ENCODE data around the gene TAS2R16. TPM values are rescaled to one million over a fixed set of nuclear protein-coding genes. Genes with fewer than 3 reads are reported as not detected.

TAS2R16 gene
- total RNA-seq, 5 donors from 2014 or later (not counting 1 experiment from before 2014, with no cell fraction given), result not detected

DNA sequence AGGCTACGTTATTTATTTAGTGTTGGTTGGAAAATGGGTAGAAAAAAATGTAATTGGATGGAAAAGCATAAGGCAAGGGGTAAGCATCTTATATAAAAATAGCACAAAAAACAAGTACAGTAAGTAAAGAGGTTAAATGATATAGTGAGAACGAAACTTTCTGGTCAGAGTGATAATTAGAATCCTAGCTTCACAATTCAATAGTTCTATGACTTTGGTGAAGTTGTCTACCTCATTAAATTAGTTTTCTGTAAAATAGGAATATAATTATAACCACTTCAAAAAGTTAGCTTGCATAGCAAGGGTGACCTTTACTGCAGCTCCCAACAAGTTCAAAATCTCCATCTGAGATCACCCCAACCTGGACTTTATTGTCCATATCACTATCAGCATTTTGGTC is 30.8 kb upstream of the TAS2R16 start:
- Histone ChIP-seq H3K4me3 (ENCODE audit: control insufficient read depth in 1 of 2, extremely low read depth in 1 of 2, low read length in 1 of 2) (no peak overlapping the region), H3K27me3 (replicated peaks in 1 of 2; ENCODE audit: control insufficient read depth in 2 of 2, extremely low read depth in 1 of 2, insufficient read depth in 2 of 2, low read length in 1 of 2) (no peaks in the 10 kb centered on the region), H3K27ac (ENCODE audit: low read length) (no peak overlapping the region), H3K4me1 (ENCODE audit: control insufficient read depth in 1 of 2, extremely low read depth in 1 of 2, insufficient read depth in 2 of 2, low read length in 2 of 2) (no peaks in the 10 kb centered on the region), H3K9me3 (no peaks in the 10 kb centered on the region), H3K36me3 (ENCODE audit: control insufficient read depth in 2 of 2, extremely low read depth in 1 of 2, insufficient read depth in 1 of 2, low read length in 1 of 2) (no peaks in the 10 kb centered on the region)
- no peaks in the 10 kb centered on the region for H3K27me3 Mint-ChIP-seq
- peaks cover 9 to 11% (median 11%) of the 10 kb centered on the region in 3 donors for H3K9me3 Mint-ChIP-seq
- ATAC-seq (replicated peaks in 1 of 4) (no peak), DNase-seq (no peak)
- no CpG with 5 or more reads among the region's 2 CpGs for WGBS (ENCODE audit: insufficient coverage)
- H3K27ac Mint-ChIP-seq, result no peak overlapping the region
- no peaks in the 10 kb centered on the region for H3K36me3 Mint-ChIP-seq
- H3K4me1 Mint-ChIP-seq, result no peaks in the 10 kb centered on the region
- no peak overlapping the region for H3K4me3 Mint-ChIP-seq
- CTCF ChIA-PET, result no interaction called here
- POLR2A ChIA-PET, result no interaction called here

DNA sequence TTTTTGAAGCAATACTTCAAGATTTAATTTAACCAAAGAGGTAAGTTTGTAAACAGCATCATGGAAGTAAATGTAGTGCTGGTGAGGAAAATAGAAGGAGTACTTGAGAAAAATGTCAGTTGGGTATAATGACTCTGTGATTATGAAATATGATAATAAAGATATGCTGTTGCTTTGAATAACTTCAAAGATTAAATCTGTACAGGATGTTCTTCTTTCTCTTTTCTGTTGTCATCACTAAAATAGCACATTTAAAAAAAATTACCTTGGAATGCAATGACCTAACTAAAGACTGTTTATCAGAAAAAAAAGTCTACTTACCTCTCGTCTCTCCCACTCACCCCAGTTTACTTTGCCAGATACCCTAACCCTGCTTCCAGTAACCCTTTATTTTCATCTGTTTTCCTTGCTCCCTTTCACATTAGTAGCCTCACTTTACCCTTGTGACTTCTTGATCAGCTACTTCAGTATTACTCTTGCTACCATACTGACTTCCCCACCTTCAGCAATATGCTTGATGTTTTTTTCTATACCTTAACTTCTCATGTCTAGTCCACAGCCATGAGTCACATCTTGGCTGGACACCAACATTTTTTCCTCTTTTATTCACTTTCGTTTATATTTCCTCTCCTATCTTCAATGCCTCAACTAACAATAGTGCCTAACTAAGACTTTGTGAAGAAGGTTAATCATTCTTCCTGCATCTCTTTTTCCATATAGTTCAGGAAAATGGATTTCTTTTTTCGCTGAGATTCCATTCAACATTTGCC is 29.7 kb upstream of the TAS2R16 start:
- ATAC-seq (replicated peaks in 1 of 4), result no peak
- H3K4me1 ChIP-seq (ENCODE audit: control insufficient read depth in 1 of 2, extremely low read depth in 1 of 2, insufficient read depth in 2 of 2, low read length in 2 of 2), result no peaks in the 10 kb centered on the region

DNA sequence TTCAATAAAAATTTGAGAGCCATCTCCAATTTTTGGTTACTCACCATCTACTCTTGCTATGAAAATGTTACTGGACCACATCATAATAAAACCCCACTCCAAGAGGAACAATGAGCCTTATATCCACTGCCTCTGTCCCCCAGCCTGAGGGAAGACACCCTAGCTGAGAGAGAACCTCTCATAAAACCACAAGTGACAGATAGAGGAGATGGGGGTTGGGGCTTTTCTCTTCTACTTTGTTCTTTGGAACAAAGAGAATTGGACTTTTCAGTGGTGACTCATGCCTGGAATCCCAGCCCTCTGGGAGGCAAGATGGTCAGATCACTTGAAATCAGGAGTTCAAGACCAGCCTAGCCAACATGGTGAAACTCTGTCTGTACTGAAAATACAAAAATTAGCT is 27.6 kb upstream of the TAS2R16 start:
- ChIA-PET POLR2A (no interaction called here), CTCF (no interaction called here)

More for the DNA sequence above, 29.7 kb upstream of the TAS2R16 start:
- Mint-ChIP-seq H3K27ac (no peak overlapping the region), H3K36me3 (no peaks in the 10 kb centered on the region), H3K4me1 (no peaks in the 10 kb centered on the region), H3K27me3 (no peaks in the 10 kb centered on the region), H3K4me3 (no peak overlapping the region), H3K9me3 (peaks cover 10 to 18% (median 17%) of the 10 kb centered on the region in 3 donors)
- Histone ChIP-seq H3K36me3 (ENCODE audit: control insufficient read depth in 2 of 2, extremely low read depth in 1 of 2, insufficient read depth in 1 of 2, low read length in 1 of 2) (no peaks in the 10 kb centered on the region), H3K4me3 (ENCODE audit: control insufficient read depth in 1 of 2, extremely low read depth in 1 of 2, low read length in 1 of 2) (no peak overlapping the region), H3K9me3 (no peaks in the 10 kb centered on the region), H3K27me3 (replicated peaks in 1 of 2; ENCODE audit: control insufficient read depth in 2 of 2, extremely low read depth in 1 of 2, insufficient read depth in 2 of 2, low read length in 1 of 2) (no peaks in the 10 kb centered on the region), H3K27ac (ENCODE audit: low read length) (no peak overlapping the region)
- DNase-seq, result no peak
- 53% methylated on average over 2 of the region's 3 CpGs for WGBS (ENCODE audit: insufficient coverage)
- ChIA-PET CTCF (no interaction called here), POLR2A (no interaction called here)

DNA sequence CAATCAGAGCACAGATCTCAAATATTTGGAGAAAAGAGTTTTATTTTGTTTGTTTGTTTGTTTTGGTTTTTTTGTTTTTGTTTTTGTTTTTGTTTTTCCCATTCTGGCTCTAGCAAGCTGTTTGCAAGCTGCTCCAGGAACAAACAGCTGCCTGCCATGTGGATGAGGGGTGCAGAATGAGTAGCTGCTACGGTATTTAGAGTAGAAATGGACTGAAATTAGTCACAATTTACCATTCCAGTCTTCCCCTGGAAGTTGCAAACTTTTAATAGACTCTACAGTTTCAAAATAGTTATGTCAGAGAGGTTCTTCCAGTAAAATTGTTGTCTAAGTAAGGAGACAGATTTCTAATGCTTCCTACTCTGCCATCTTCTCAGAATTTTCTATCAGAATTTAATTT is 27.1 kb upstream of the TAS2R16 start:
- Histone ChIP-seq H3K27me3 (replicated peaks in 1 of 2; ENCODE audit: control insufficient read depth in 2 of 2, extremely low read depth in 1 of 2, insufficient read depth in 2 of 2, low read length in 1 of 2) (no peaks in the 10 kb centered on the region), H3K4me1 (ENCODE audit: control insufficient read depth in 1 of 2, extremely low read depth in 1 of 2, insufficient read depth in 2 of 2, low read length in 2 of 2) (no peaks in the 10 kb centered on the region), H3K27ac (ENCODE audit: low read length) (no peak overlapping the region), H3K4me3 (ENCODE audit: control insufficient read depth in 1 of 2, extremely low read depth in 1 of 2, low read length in 1 of 2) (no peak overlapping the region), H3K9me3 (no peaks in the 10 kb centered on the region), H3K36me3 (ENCODE audit: control insufficient read depth in 2 of 2, extremely low read depth in 1 of 2, insufficient read depth in 1 of 2, low read length in 1 of 2) (no peaks in the 10 kb centered on the region)
- no peak overlapping the region for H3K27ac Mint-ChIP-seq
- DNase-seq (no peak), ATAC-seq (replicated peaks in 1 of 4) (no peak)
- peaks cover 11 to 23% (median 22%) of the 10 kb centered on the region in 3 donors for H3K9me3 Mint-ChIP-seq
- no peaks in the 10 kb centered on the region for H3K27me3 Mint-ChIP-seq
- no CpG with 5 or more reads among the region's 1 CpG for WGBS (ENCODE audit: insufficient coverage)
- ChIA-PET POLR2A (no interaction called here), CTCF (no interaction called here)
- no peak overlapping the region for H3K4me3 Mint-ChIP-seq
- no peaks in the 10 kb centered on the region for H3K4me1 Mint-ChIP-seq
- no peaks in the 10 kb centered on the region for H3K36me3 Mint-ChIP-seq

More for the DNA sequence above, 27.6 kb upstream of the TAS2R16 start:
- Mint-ChIP-seq H3K9me3 (peaks cover 7 to 24% (median 18%) of the 10 kb centered on the region in 3 donors), H3K36me3 (no peaks in the 10 kb centered on the region), H3K4me3 (no peak overlapping the region), H3K27ac (no peak overlapping the region), H3K4me1 (no peaks in the 10 kb centered on the region), H3K27me3 (no peaks in the 10 kb centered on the region)
- H3K27ac ChIP-seq (ENCODE audit: low read length), result no peak overlapping the region
- H3K36me3 ChIP-seq (ENCODE audit: control insufficient read depth in 2 of 2, extremely low read depth in 1 of 2, insufficient read depth in 1 of 2, low read length in 1 of 2), result no peaks in the 10 kb centered on the region
- ATAC-seq (replicated peaks in 1 of 4), result no peak
- H3K4me1 ChIP-seq (ENCODE audit: control insufficient read depth in 1 of 2, extremely low read depth in 1 of 2, insufficient read depth in 2 of 2, low read length in 2 of 2), result no peaks in the 10 kb centered on the region
- DNase-seq, result no peak
- no peaks in the 10 kb centered on the region for H3K9me3 ChIP-seq
- H3K27me3 ChIP-seq (replicated peaks in 1 of 2; ENCODE audit: control insufficient read depth in 2 of 2, extremely low read depth in 1 of 2, insufficient read depth in 2 of 2, low read length in 1 of 2), result no peaks in the 10 kb centered on the region
- H3K4me3 ChIP-seq (ENCODE audit: control insufficient read depth in 1 of 2, extremely low read depth in 1 of 2, low read length in 1 of 2), result no peak overlapping the region

DNA sequence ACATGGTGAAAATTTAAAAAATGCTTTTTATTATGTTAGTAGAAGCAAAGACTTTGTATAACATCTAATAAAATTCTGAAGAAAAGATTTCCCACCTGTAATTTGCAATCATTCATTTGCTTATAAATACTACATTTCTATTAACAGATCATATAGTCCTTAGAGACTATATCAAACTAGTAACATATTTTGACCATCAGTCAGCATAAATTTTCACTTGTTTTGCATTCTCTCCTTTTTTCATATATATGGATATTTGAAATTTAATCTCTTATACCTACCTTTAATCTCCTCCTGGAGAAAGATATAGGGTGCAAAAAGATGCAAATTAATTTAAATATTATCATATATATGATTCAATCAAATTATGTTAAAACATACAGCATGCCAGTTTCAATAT is 16.9 kb upstream of the TAS2R16 start:
- H3K4me1 Mint-ChIP-seq, result no peaks in the 10 kb centered on the region
- H3K27me3 ChIP-seq (replicated peaks in 1 of 2; ENCODE audit: control insufficient read depth in 2 of 2, extremely low read depth in 1 of 2, insufficient read depth in 2 of 2, low read length in 1 of 2), result no peaks in the 10 kb centered on the region
- ChIA-PET CTCF (no interaction called here), POLR2A (no interaction called here)
- ATAC-seq (replicated peaks in 1 of 4) (no peak), DNase-seq (no peak)
- no peak overlapping the region for H3K4me3 Mint-ChIP-seq
- H3K4me3 ChIP-seq (ENCODE audit: control insufficient read depth in 1 of 2, extremely low read depth in 1 of 2, low read length in 1 of 2), result no peak overlapping the region
- H3K36me3 ChIP-seq (ENCODE audit: control insufficient read depth in 2 of 2, extremely low read depth in 1 of 2, insufficient read depth in 1 of 2, low read length in 1 of 2), result no peaks in the 10 kb centered on the region
- no peaks in the 10 kb centered on the region for H3K4me1 ChIP-seq (ENCODE audit: control insufficient read depth in 1 of 2, extremely low read depth in 1 of 2, insufficient read depth in 2 of 2, low read length in 2 of 2)
- H3K9me3 Mint-ChIP-seq, result peaks cover 19 to 33% (median 21%) of the 10 kb centered on the region in 3 donors
- H3K27ac ChIP-seq (ENCODE audit: low read length), result no peak overlapping the region
- H3K27ac Mint-ChIP-seq, result no peak overlapping the region
- H3K9me3 ChIP-seq, result no peaks in the 10 kb centered on the region
- H3K36me3 Mint-ChIP-seq, result no peaks in the 10 kb centered on the region
- H3K27me3 Mint-ChIP-seq, result no peaks in the 10 kb centered on the region

DNA sequence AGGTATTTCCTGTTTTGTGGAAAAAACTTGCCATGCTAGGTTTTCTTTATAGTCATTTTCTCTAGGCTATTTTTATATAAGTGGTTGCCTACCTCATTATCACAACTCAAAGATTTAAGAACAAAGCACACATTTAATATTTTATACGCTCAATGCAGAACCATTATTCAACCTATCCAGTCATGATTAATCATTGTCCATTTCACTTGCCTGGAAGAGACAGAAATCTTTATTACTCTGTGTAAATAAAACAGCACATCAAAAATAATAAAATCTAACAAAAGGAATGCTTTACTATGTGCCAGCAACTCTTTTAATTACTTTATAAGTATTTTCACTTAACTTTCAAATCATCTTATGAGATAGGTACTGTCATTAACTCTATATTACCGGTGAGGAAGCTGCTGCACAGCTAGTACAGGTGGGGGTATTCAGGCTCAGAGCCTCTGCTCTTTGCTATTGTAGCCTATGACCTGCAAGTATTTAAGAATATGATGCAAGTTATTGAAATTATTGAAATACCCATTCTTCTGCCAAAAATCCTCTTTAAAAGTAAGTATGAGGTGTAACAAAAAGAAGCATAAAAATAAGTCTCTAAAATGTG is 16.4 kb upstream of the TAS2R16 start:
- no peak overlapping the region for H3K4me3 ChIP-seq (ENCODE audit: control insufficient read depth in 1 of 2, extremely low read depth in 1 of 2, low read length in 1 of 2)
- H3K4me1 ChIP-seq (ENCODE audit: control insufficient read depth in 1 of 2, extremely low read depth in 1 of 2, insufficient read depth in 2 of 2, low read length in 2 of 2), result no peaks in the 10 kb centered on the region
- H3K9me3 Mint-ChIP-seq, result peaks cover 14 to 34% (median 19%) of the 10 kb centered on the region in 3 donors
- DNase-seq (no peak), ATAC-seq (replicated peaks in 1 of 4) (no peak)
- no CpG with 5 or more reads among the region's 2 CpGs for WGBS (ENCODE audit: insufficient coverage)
- H3K4me1 Mint-ChIP-seq, result no peaks in the 10 kb centered on the region
- no peaks in the 10 kb centered on the region for H3K9me3 ChIP-seq
- no peaks in the 10 kb centered on the region for H3K27me3 Mint-ChIP-seq
- ChIA-PET POLR2A (no interaction called here), CTCF (no interaction called here)
- no peaks in the 10 kb centered on the region for H3K36me3 ChIP-seq (ENCODE audit: control insufficient read depth in 2 of 2, extremely low read depth in 1 of 2, insufficient read depth in 1 of 2, low read length in 1 of 2)
- no peak overlapping the region for H3K4me3 Mint-ChIP-seq
- H3K27ac Mint-ChIP-seq, result no peak overlapping the region
- H3K36me3 Mint-ChIP-seq, result no peaks in the 10 kb centered on the region
- H3K27me3 ChIP-seq (replicated peaks in 1 of 2; ENCODE audit: control insufficient read depth in 2 of 2, extremely low read depth in 1 of 2, insufficient read depth in 2 of 2, low read length in 1 of 2), result no peaks in the 10 kb centered on the region
- H3K27ac ChIP-seq (ENCODE audit: low read length), result no peak overlapping the region

Data from T-cell (primary cell).